Fibroblast of lung (primary cell): ENCODE results near the gene HAO2. TPM values are rescaled to one million over a fixed set of nuclear protein-coding genes. Genes with fewer than 3 reads are reported as not detected.

Source experiments
- DNase-seq, 2 donors: peaks; one replicate each; pipeline versions ENCODE4 v3.0.0 to v3.0.0-alpha.2; 2010; ENCODE audit warnings: low read depth in 2 of 2
- H2AFZ ChIP-seq: 2 replicates; pipeline ENCODE4 v1.5.1; 2012; ENCODE audit warnings: low read length, control low read depth, inconsistent platforms
- H3K27ac ChIP-seq: 2 replicates; pipeline ENCODE4 v1.5.1; 2011; ENCODE audit warnings: low read length, control low read depth; ENCODE audit not compliant: insufficient read depth
- H3K27me3 ChIP-seq: 2 replicates; pipeline ENCODE4 v1.5.1; 2011; ENCODE audit warnings: mild to moderate bottlenecking, low read length; ENCODE audit not compliant: control insufficient read depth, insufficient read depth
- H3K36me3 ChIP-seq: 2 replicates; pipeline ENCODE4 v1.5.1; 2011; ENCODE audit warnings: low read length; ENCODE audit not compliant: control insufficient read depth, insufficient read depth
- H3K4me1 ChIP-seq: 2 replicates; pipeline ENCODE4 v1.5.1; 2011; ENCODE audit warnings: low read length; ENCODE audit not compliant: control insufficient read depth, insufficient read depth; ENCODE audit errors: extremely low read depth
- H3K4me2 ChIP-seq: 2 replicates; pipeline ENCODE4 v1.5.1; 2011; ENCODE audit warnings: low read length, control low read depth; ENCODE audit not compliant: insufficient read depth; ENCODE audit errors: extremely low read depth
- H3K4me3 ChIP-seq, 4 experiments: fragments of 200-600 bp in 1 of 4; sonication (generic) in 1 of 4; replicated peaks in 1 of 4; 2 replicates each; pipeline ENCODE4 v1.5.1; 2011 to 2016; ENCODE audit warnings: low read length in 4 of 4, low read depth in 3 of 4, mild to moderate bottlenecking in 3 of 4, control low read depth in 2 of 4, inconsistent platforms in 1 of 4, mixed read lengths in 1 of 4; ENCODE audit not compliant: insufficient read depth in 1 of 4; ENCODE audit errors: control extremely low read depth in 1 of 4
- H3K79me2 ChIP-seq: 2 replicates; pipeline ENCODE4 v1.5.1; 2012; ENCODE audit warnings: mild to moderate bottlenecking, low read length, inconsistent platforms; ENCODE audit not compliant: control insufficient read depth, insufficient read depth
- H3K9ac ChIP-seq: 2 replicates; pipeline ENCODE4 v1.5.1; 2011; ENCODE audit warnings: mild to moderate bottlenecking, low read length, control low read depth; ENCODE audit not compliant: insufficient read depth
- H3K9me3 ChIP-seq: 2 replicates; pipeline ENCODE4 v1.5.1; 2012; ENCODE audit warnings: low read depth, low read length; ENCODE audit not compliant: control insufficient read depth, insufficient read depth
- H4K20me1 ChIP-seq: 2 replicates; pipeline ENCODE4 v1.5.1; 2011; ENCODE audit warnings: low read length; ENCODE audit not compliant: control insufficient read depth, insufficient read depth; ENCODE audit errors: extremely low read depth
- EZH2 ChIP-seq: IDR thresholded peaks from 2 replicates; pipeline ENCODE4 v1.5.1; 2012; ENCODE audit warnings: low read length, control low read depth, mild to moderate bottlenecking; ENCODE audit errors: missing control alignments
- polyA plus RNA-seq, 2 donors: library from polyadenylated mRNA; depleted of rRNA in 1 of 2; stranded (reverse) in 1 of 2; unstranded in 1 of 2; fragments of >200 nt; gene quantifications; 2 replicates each; pipeline ENCODE4 v1.2.1, GENCODE V29; 2011 to 2012; ENCODE audit warnings: missing spikeins in 1 of 2
- total RNA-seq: library from RNA; depleted of rRNA; stranded (reverse); fragments of >200 nt; gene quantifications from 2 replicates; pipeline ENCODE4 v1.2.1, GENCODE V29; 2014
- TF ChIP-seq, protein P1 (sequence below), 2 donors: IDR thresholded peaks in 1 of 2; conservative IDR thresholded peaks in 1 of 2; 1 replicate in 1 of 2; 2 replicates in 1 of 2; pipeline ENCODE4 v1.5.1; 2011 to 2012; ENCODE audit warnings: low read length in 2 of 2, control low read depth in 1 of 2, inconsistent platforms in 1 of 2, low read depth in 1 of 2, mild to moderate bottlenecking in 1 of 2

HAO2 gene
- total and polyA plus RNA-seq, 2 donors (not counting 1 experiment from before 2014, with no cell fraction given), result not detected

DNA sequence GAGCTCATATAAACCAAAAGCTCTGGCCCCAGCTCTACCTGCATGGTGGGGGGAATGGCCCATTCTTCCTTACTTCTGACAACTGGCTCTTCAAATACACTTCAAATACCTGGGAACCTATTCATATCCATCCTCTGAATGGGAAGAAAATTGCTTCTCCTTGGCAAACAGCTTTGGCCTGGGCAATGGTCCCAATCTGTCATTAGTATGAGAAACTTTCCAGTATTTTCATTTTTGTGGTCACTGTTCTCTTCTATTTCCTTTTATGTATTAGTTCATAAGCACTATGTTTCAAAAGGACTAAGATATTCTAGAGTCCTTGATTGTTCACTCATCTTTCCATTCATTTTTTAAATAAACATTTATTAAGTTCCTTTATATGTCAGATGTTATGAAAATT is 41.1 kb downstream of the HAO2 start:
- no peak overlapping the region for H3K4me2 ChIP-seq
- H3K4me1 ChIP-seq, result no peaks in the 10 kb centered on the region
- no peaks in the 10 kb centered on the region for H3K27me3 ChIP-seq
- H4K20me1 ChIP-seq, result no peaks in the 10 kb centered on the region
- no peak overlapping the region for H3K4me3 ChIP-seq
- peak; percentile 1 to 65 for DNase-seq
- TF ChIP-seq, protein P1, sequence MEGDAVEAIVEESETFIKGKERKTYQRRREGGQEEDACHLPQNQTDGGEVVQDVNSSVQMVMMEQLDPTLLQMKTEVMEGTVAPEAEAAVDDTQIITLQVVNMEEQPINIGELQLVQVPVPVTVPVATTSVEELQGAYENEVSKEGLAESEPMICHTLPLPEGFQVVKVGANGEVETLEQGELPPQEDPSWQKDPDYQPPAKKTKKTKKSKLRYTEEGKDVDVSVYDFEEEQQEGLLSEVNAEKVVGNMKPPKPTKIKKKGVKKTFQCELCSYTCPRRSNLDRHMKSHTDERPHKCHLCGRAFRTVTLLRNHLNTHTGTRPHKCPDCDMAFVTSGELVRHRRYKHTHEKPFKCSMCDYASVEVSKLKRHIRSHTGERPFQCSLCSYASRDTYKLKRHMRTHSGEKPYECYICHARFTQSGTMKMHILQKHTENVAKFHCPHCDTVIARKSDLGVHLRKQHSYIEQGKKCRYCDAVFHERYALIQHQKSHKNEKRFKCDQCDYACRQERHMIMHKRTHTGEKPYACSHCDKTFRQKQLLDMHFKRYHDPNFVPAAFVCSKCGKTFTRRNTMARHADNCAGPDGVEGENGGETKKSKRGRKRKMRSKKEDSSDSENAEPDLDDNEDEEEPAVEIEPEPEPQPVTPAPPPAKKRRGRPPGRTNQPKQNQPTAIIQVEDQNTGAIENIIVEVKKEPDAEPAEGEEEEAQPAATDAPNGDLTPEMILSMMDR (conservative IDR thresholded peaks at IDR 0.05 in 1 of 2, IDR thresholded peaks at IDR 0.05 in 1 of 2; ENCODE audit: low read depth in 1 of 2, low read length in 2 of 2), result no peak
- no peak for TF ChIP-seq EZH2
- no peaks in the 10 kb centered on the region for H3K79me2 ChIP-seq
- H2AFZ ChIP-seq, result no peak overlapping the region
- no peak overlapping the region for H3K27ac ChIP-seq
- H3K9me3 ChIP-seq, result no peaks in the 10 kb centered on the region
- H3K9ac ChIP-seq, result no peak overlapping the region
- H3K36me3 ChIP-seq, result no peaks in the 10 kb centered on the region

DNA sequence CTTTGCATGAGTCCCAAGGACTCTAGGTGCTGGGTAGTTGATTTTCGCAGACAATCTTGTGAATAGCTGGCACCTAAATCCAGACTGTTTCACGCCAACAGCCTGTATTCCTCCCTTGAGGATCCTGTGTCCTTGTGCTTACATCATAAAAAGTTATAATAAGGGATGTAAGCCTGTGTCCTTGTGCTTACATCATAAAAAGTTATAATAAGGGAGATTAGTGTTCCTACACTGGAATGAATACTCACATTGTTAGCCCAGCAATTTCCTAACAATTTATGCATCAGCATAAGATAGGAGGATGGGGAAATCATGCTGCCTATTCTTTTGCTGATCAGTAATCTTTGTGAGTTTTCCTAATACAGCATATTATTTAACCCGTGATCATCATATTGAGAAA is 42.4 kb downstream of the HAO2 start:
- H3K27ac ChIP-seq, result no peak overlapping the region
- TF ChIP-seq, protein P1 (conservative IDR thresholded peaks at IDR 0.05 in 1 of 2, IDR thresholded peaks at IDR 0.05 in 1 of 2; ENCODE audit: low read depth in 1 of 2, low read length in 2 of 2), result no peak
- no peak for TF ChIP-seq EZH2
- no peaks in the 10 kb centered on the region for H3K4me1 ChIP-seq
- DNase-seq, result no peak
- no peaks in the 10 kb centered on the region for H3K36me3 ChIP-seq
- no peak overlapping the region for H3K4me2 ChIP-seq
- no peaks in the 10 kb centered on the region for H3K79me2 ChIP-seq
- H3K9ac ChIP-seq, result no peak overlapping the region
- no peaks in the 10 kb centered on the region for H3K27me3 ChIP-seq
- H3K9me3 ChIP-seq, result no peaks in the 10 kb centered on the region
- no peak overlapping the region for H3K4me3 ChIP-seq
- no peaks in the 10 kb centered on the region for H4K20me1 ChIP-seq
- no peak overlapping the region for H2AFZ ChIP-seq

DNA sequence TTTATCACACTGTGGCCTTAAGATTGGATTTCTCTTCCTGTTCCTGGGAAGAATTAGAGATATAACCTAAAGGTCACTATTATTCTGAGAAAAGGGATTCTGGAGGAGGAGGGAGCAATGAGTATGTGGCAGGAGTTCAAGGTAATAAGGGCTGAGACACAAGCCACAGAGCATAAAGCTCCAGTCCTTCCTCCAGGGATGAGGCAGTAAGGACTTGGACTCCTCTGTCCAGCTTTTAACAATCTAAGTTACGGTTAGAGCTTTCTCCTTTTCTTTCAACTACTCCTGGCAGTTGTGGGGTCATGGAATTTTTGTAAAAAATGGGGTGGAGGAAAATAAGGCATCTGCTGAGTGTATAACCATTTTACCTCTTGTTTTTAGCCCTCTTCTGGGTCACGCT is 46.4 kb downstream of the HAO2 start, which contains the start of gene HSD3B2:
HSD3B2 (plus strand) TSS at position 201 of the 400 bp plus-strand sequence. CDS start 270 bp downstream, outside the sequence.
- H4K20me1 ChIP-seq, result no peaks in the 10 kb centered on the region
- no peak within 1 kb of the TSS for H3K4me2 ChIP-seq
- TF ChIP-seq, protein P1 (conservative IDR thresholded peaks at IDR 0.05 in 1 of 2, IDR thresholded peaks at IDR 0.05 in 1 of 2; ENCODE audit: low read depth in 1 of 2, low read length in 2 of 2), result no peak
- TF ChIP-seq EZH2, result no peak
- H3K4me1 ChIP-seq, result no peaks in the 10 kb centered on the region
- H3K9ac ChIP-seq, result no peak within 1 kb of the TSS
- no peaks in the 10 kb centered on the region for H3K9me3 ChIP-seq
- no peak within 1 kb of the TSS for H3K4me3 ChIP-seq
- H3K27me3 ChIP-seq, result no peaks in the 10 kb centered on the region
- no peak for DNase-seq
- no peak within 1 kb of the TSS for H3K27ac ChIP-seq
- no peaks in the 10 kb centered on the region for H3K36me3 ChIP-seq
- no peak within 1 kb of the TSS for H2AFZ ChIP-seq
- no peaks in the 10 kb centered on the region for H3K79me2 ChIP-seq
